OCI-LY7 (cell line): ENCODE data around the gene ANK3. TPM values are rescaled to one million over a fixed set of nuclear protein-coding genes. Genes with fewer than 3 reads are reported as not detected.

Experiments used
- BruUV-seq: library from RNA; stranded (reverse); fragments of 400-500 nt; replicated peaks from 2 replicates; lab custom pipeline; 2021; lab: Mats Ljungman, UMichigan
- CTCF ChIA-PET: fragments of 300-600 bp; sonication (Branson Sonifier 250); formaldehyde crosslinking; loops from one replicate; lab custom pipeline; 2022; ENCODE audit warnings: antibody characterized with exemption; ENCODE audit not compliant: unreplicated experiment; lab: Charles Lee
- POLR2A ChIA-PET: fragments of 300-600 bp; sonication (Branson Sonifier 250); formaldehyde crosslinking; loops from one replicate; lab custom pipeline; 2022; ENCODE audit warnings: antibody characterized with exemption; lab: Charles Lee
- DNase-seq: peaks from one replicate; pipeline ENCODE4 v3.0.0-alpha.2; 2015; ENCODE audit warnings: low spot score
- H2AFZ ChIP-seq: fragments of 200-600 bp; sonication (generic), shearing (Covaris generic); 2 replicates; pipeline ENCODE4 v1.6.1; 2014; ENCODE audit warnings: mild to moderate bottlenecking, antibody characterized with exemption, low read length, moderate library complexity
- H3K27ac ChIP-seq: fragments of 200-600 bp; sonication (generic); 2 replicates; pipeline ENCODE4 v1.5.1; 2014; ENCODE audit warnings: mixed run types, low read depth, mild to moderate bottlenecking, moderate library complexity, low read length, inconsistent platforms; ENCODE audit not compliant: poor library complexity, severe bottlenecking
- H3K36me3 ChIP-seq: fragments of 200-600 bp; sonication (generic); 2 replicates; pipeline ENCODE4 v1.6.1; 2014; ENCODE audit warnings: mild to moderate bottlenecking, antibody characterized with exemption, low read length, moderate library complexity, mixed read lengths; ENCODE audit not compliant: insufficient read depth
- H3K4me1 ChIP-seq: fragments of 200-600 bp; sonication (generic); 2 replicates; pipeline ENCODE4 v1.5.1; 2014; ENCODE audit warnings: mild to moderate bottlenecking, low read length; ENCODE audit not compliant: insufficient read depth, poor library complexity, severe bottlenecking
- H3K4me2 ChIP-seq: fragments of 200-600 bp; sonication (generic); 2 replicates; pipeline ENCODE4 v1.6.1; 2014; ENCODE audit warnings: mild to moderate bottlenecking, low read length
- H3K4me3 ChIP-seq: fragments of 200-600 bp; sonication (generic); 2 replicates; pipeline ENCODE4 v1.5.1; 2014; ENCODE audit warnings: mild to moderate bottlenecking, low read depth, low read length; ENCODE audit not compliant: poor library complexity, severe bottlenecking
- H3K79me2 ChIP-seq: fragments of 200-600 bp; sonication (generic); 2 replicates; pipeline ENCODE4 v1.6.1; 2016; ENCODE audit warnings: low read depth, mild to moderate bottlenecking, low read length, moderate library complexity, mixed read lengths; ENCODE audit not compliant: insufficient read depth
- H3K9me2 ChIP-seq: fragments of 200-600 bp; sonication (generic); 2 replicates; pipeline ENCODE4 v1.6.1; 2016; ENCODE audit warnings: mild to moderate bottlenecking, low read length, mixed read lengths; ENCODE audit not compliant: insufficient read depth
- H3K9me3 ChIP-seq: fragments of 200-600 bp; sonication (generic); 2 replicates; pipeline ENCODE4 v1.6.1; 2014; ENCODE audit warnings: mild to moderate bottlenecking, mixed run types, low read length, mixed read lengths
- H4K20me1 ChIP-seq: fragments of 200-600 bp; sonication (generic); 2 replicates; pipeline ENCODE4 v1.6.1; 2014; ENCODE audit warnings: mild to moderate bottlenecking, antibody characterized with exemption, low read length, moderate library complexity, mixed read lengths; ENCODE audit not compliant: insufficient read depth
- CTCF ChIP-seq: fragments of 200-600 bp; sonication (generic); conservative IDR thresholded peaks from 2 replicates; pipeline ENCODE4 v1.5.1; 2014; ENCODE audit warnings: mild to moderate bottlenecking, antibody characterized with exemption, low read length, moderate library complexity, mixed read lengths
- EZH2phosphoT487 ChIP-seq: fragments of 200-600 bp; sonication (generic); IDR thresholded peaks from 2 replicates; pipeline ENCODE4 v1.6.1; 2018; ENCODE audit warnings: low read depth, borderline replicate concordance, mild to moderate bottlenecking, mixed run types, antibody characterized with exemption, low read length, moderate library complexity, mixed read lengths
- intact Hi-C: fragments of 100-400 bp; cut with micrococcal nuclease; formaldehyde crosslinking; loops from one replicate; pipeline ENCODE4 v1.10.0; 2022; ENCODE audit not compliant: unreplicated experiment
- total RNA-seq, 2 experiments: library from RNA; depleted of rRNA in 1 of 2; stranded (reverse); fragments of >200 nt in 1 of 2; shearing (Covaris generic) in 1 of 2; gene quantifications; 2 replicates each; pipeline ENCODE4 v1.2.3, GENCODE V29; 2014 to 2022

ANK3 gene
- total RNA-seq, 2 experiments from 2014 or later = 0.13 to 0.49 TPM

- H2AFZ ChIP-seq = no peak overlapping the region
- CTCF ChIA-PET = no interaction called here
- intact Hi-C loops = no loop called here
- H3K4me3 ChIP-seq = no peak overlapping the region
- no TSS peak for BruUV-seq
- H3K9me2 ChIP-seq = no peaks in the 10 kb centered on the region
- H3K36me3 ChIP-seq = no peaks in the 10 kb centered on the region
- no peak for DNase-seq
- H3K27ac ChIP-seq = no peak overlapping the region
- H3K4me1 ChIP-seq = no peaks in the 10 kb centered on the region
- no peaks in the 10 kb centered on the region for H3K9me3 ChIP-seq
- no peak overlapping the region for H3K4me2 ChIP-seq
- H3K79me2 ChIP-seq = no peaks in the 10 kb centered on the region
- TF ChIP-seq CTCF (no peak), EZH2phosphoT487 (no peak)
- POLR2A ChIA-PET = interaction anchor here (1.0 to 1.2 kb wide), 2 partner anchors 11 to 42 kb away, joined by 3 to 4 read pairs; no protein-coding TSS in a partner anchor
- no peaks in the 10 kb centered on the region for H4K20me1 ChIP-seq
These were observed 11.7 kb downstream of the ANK3 start for GRCh38 chr10:60377955-60378354.

GRCh38 chr10:60377042-60377352 is 12.7 kb downstream of the ANK3 start:
- no TSS peak for BruUV-seq
- no peaks in the 10 kb centered on the region for H4K20me1 ChIP-seq
- no peaks in the 10 kb centered on the region for H3K4me1 ChIP-seq
- DNase-seq = no peak
- CTCF ChIA-PET = no interaction called here
- intact Hi-C loops = no loop called here
- TF ChIP-seq CTCF = no peak
- no peak for TF ChIP-seq EZH2phosphoT487
- no peaks in the 10 kb centered on the region for H3K9me3 ChIP-seq
- no peaks in the 10 kb centered on the region for H3K79me2 ChIP-seq
- H3K9me2 ChIP-seq = no peaks in the 10 kb centered on the region
- no peaks in the 10 kb centered on the region for H3K36me3 ChIP-seq
- no peak overlapping the region for H3K4me2 ChIP-seq
- no peak overlapping the region for H2AFZ ChIP-seq
- no peak overlapping the region for H3K4me3 ChIP-seq
- POLR2A ChIA-PET = no interaction called here
- no peak overlapping the region for H3K27ac ChIP-seq

- no peak for DNase-seq
- intact Hi-C loops = no loop called here
- Histone ChIP-seq H3K36me3 (no peaks in the 10 kb centered on the region), H3K4me3 (no peak overlapping the region), H4K20me1 (no peaks in the 10 kb centered on the region), H3K9me3 (no peaks in the 10 kb centered on the region), H3K27ac (no peak overlapping the region), H3K79me2 (no peaks in the 10 kb centered on the region), H2AFZ (no peak overlapping the region), H3K4me1 (no peaks in the 10 kb centered on the region), H3K9me2 (no peaks in the 10 kb centered on the region), H3K4me2 (no peak overlapping the region)
- BruUV-seq = no TSS peak
- ChIA-PET CTCF (no interaction called here), POLR2A (no interaction called here)
- TF ChIP-seq CTCF = no peak
- no peak for TF ChIP-seq EZH2phosphoT487
These were observed 13.2 kb downstream of the ANK3 start for GRCh38 chr10:60376221-60377041.
